GM12878 (cell line): ENCODE data around the gene IMMT. TPM values are rescaled to one million over a fixed set of nuclear protein-coding genes. Genes with fewer than 3 reads are reported as not detected.

Experiments used
- ATAC-seq: fragments of 200-7000 bp; cut with Tn5 transposase; 3 replicates; pipeline ENCODE4 v1.9.1; 2020; ENCODE audit warnings: mild to moderate bottlenecking, moderate library complexity
- BruUV-seq: library from RNA; stranded (reverse); fragments of 400-500 nt; replicated peaks from 2 replicates; lab custom pipeline; 2021; lab: Mats Ljungman, UMichigan
- CTCF ChIA-PET: fragments of 300-600 bp; sonication (Branson Sonifier 250); formaldehyde crosslinking; extraction: SDS; loops from one replicate; lab custom pipeline; 2021; ENCODE audit warnings: inconsistent platforms; lab: Yijun Ruan, JAX
- POLR2A ChIA-PET: fragments of 350-600 bp; formaldehyde crosslinking; extraction: SDS; loops from one replicate; lab custom pipeline; 2021; ENCODE audit warnings: inconsistent platforms; lab: Charles Lee
- RAD21 ChIA-PET: fragments of 300-600 bp; sonication (Branson Sonifier 250); formaldehyde crosslinking; loops from one replicate; lab custom pipeline; 2023; ENCODE audit warnings: antibody characterized with exemption; ENCODE audit not compliant: unreplicated experiment; lab: Charles Lee
- SMC1A ChIA-PET: fragments of 300-600 bp; sonication (Branson Sonifier 250); formaldehyde crosslinking; loops from one replicate; lab custom pipeline; 2023; ENCODE audit not compliant: unreplicated experiment, uncharacterized antibody; lab: Charles Lee
- DNase-seq: peaks from one replicate; pipeline ENCODE4 v3.0.0-alpha.2; 2011; ENCODE audit warnings: low read depth, low spot score
- FAIRE-seq: peaks from 3 replicates; lab custom pipeline; 2011; peaks lifted over from hg19 to GRCh38; lab: Jason Lieb, UNC
- H2AFZ ChIP-seq: 2 replicates; pipeline ENCODE4 v1.6.0; 2011; ENCODE audit warnings: low read depth, low read length, control low read depth; ENCODE audit not compliant: control insufficient read depth
- H3K27ac ChIP-seq: 2 replicates; pipeline ENCODE4 v1.5.1; 2011; ENCODE audit warnings: control low read depth; ENCODE audit not compliant: control insufficient read depth, insufficient read depth
- H3K27me3 ChIP-seq, 2 experiments: replicated peaks in 1 of 2; 2 replicates each; pipeline versions ENCODE4 v1.6.0 to v1.6.1; 2011; ENCODE audit warnings: low read length in 1 of 2; ENCODE audit not compliant: control insufficient read depth in 2 of 2, insufficient read depth in 2 of 2
- H3K36me3 ChIP-seq, 2 experiments: 2 replicates each; pipeline ENCODE4 v1.5.1; 2011; ENCODE audit warnings: low read length in 1 of 2; ENCODE audit not compliant: control insufficient read depth in 2 of 2, insufficient read depth in 2 of 2
- H3K4me1 ChIP-seq: 2 replicates; pipeline ENCODE4 v1.6.1; 2011; ENCODE audit warnings: mild to moderate bottlenecking, low read length, moderate library complexity, mixed read lengths; ENCODE audit not compliant: control insufficient read depth, insufficient read depth
- H3K4me2 ChIP-seq: 2 replicates; pipeline ENCODE4 v1.6.0; 2011; ENCODE audit warnings: control low read depth; ENCODE audit not compliant: control insufficient read depth, insufficient read depth
- H3K4me3 ChIP-seq: fragments of 200-600 bp; sonication (generic); 2 replicates; pipeline ENCODE4 v1.5.1; 2016
- H3K79me2 ChIP-seq: 2 replicates; pipeline ENCODE4 v1.6.0; 2011; ENCODE audit warnings: low read length; ENCODE audit not compliant: control insufficient read depth, insufficient read depth
- H3K9ac ChIP-seq: 2 replicates; pipeline ENCODE4 v1.8.0; 2011; ENCODE audit warnings: low read length, control low read depth, mixed read lengths; ENCODE audit not compliant: control insufficient read depth, insufficient read depth
- H3K9me3 ChIP-seq: replicated peaks from 3 replicates; pipeline ENCODE4 v1.5.1; 2011; ENCODE audit warnings: mild to moderate bottlenecking, low read length; ENCODE audit not compliant: control insufficient read depth, insufficient read depth
- H4K20me1 ChIP-seq: 2 replicates; pipeline ENCODE4 v1.6.0; 2011; ENCODE audit not compliant: control insufficient read depth, insufficient read depth
- BHLHE40 ChIP-seq, 2 experiments: fragments of 450-650 bp in 1 of 2; IDR thresholded peaks; 2 replicates each; pipeline ENCODE4 v1.6.1; 2011 to 2017; ENCODE audit warnings: low read depth in 2 of 2, borderline replicate concordance in 1 of 2, improper control_type of control experiment in 1 of 2, low read length in 1 of 2, mild to moderate bottlenecking in 1 of 2
- BRCA1 ChIP-seq: IDR thresholded peaks from 2 replicates; pipeline ENCODE4 v1.6.1; 2011; ENCODE audit warnings: low read depth, low read length, improper control_type of control experiment
- EGR1 ChIP-seq, 2 experiments: IDR thresholded peaks; 1 replicate in 1 of 2; 2 replicates in 1 of 2; pipeline ENCODE4 v1.6.1; 2011 to 2012; ENCODE audit warnings: low read depth in 2 of 2, low read length in 2 of 2, borderline replicate concordance in 1 of 2, mild to moderate bottlenecking in 1 of 2, moderate library complexity in 1 of 2
- NR2C1 ChIP-seq: fragments of 450-650 bp; IDR thresholded peaks from 2 replicates; pipeline ENCODE4 v1.6.1; 2017; ENCODE audit warnings: antibody characterized with exemption, mild to moderate bottlenecking, moderate library complexity
- POLR2AphosphoS2 ChIP-seq: IDR thresholded peaks from 2 replicates; pipeline ENCODE4 v1.6.1; 2011; ENCODE audit warnings: low read depth, mild to moderate bottlenecking, low read length, improper control_type of control experiment, moderate library complexity
- RELA ChIP-seq: fragments of 450-650 bp; IDR thresholded peaks from 2 replicates; pipeline ENCODE4 v1.8.0; 2014; ENCODE audit warnings: borderline replicate concordance; ENCODE audit not compliant: partially characterized antibody
- SPI1 ChIP-seq: IDR thresholded peaks from 2 replicates; pipeline ENCODE4 v1.6.1; 2011; ENCODE audit warnings: low read depth, mild to moderate bottlenecking, low read length, moderate library complexity, borderline replicate concordance; ENCODE audit not compliant: insufficient read depth
- YBX1 ChIP-seq: fragments of 450-650 bp; IDR thresholded peaks from 2 replicates; pipeline ENCODE4 v1.6.1; 2016; ENCODE audit warnings: antibody characterized with exemption
- ZNF217 ChIP-seq: fragments of 450-650 bp; IDR thresholded peaks from 2 replicates; pipeline ENCODE4 v1.6.1; 2017; ENCODE audit warnings: antibody characterized with exemption, mild to moderate bottlenecking
- ZNF24 ChIP-seq: fragments of 450-650 bp; IDR thresholded peaks from 2 replicates; pipeline ENCODE4 v1.6.1; 2017; ENCODE audit warnings: antibody characterized with exemption, mild to moderate bottlenecking
- ZNF384 ChIP-seq: IDR thresholded peaks from 2 replicates; pipeline ENCODE4 v1.6.1; 2012; ENCODE audit warnings: low read depth, mild to moderate bottlenecking, low read length, improper control_type of control experiment, borderline replicate concordance
- WGBS: methylation state at CpG from one replicate; pipeline ENCODE4 v1.1.6; 2016; ENCODE audit warnings: low lambda C conversion rate; ENCODE audit not compliant: insufficient replicate concordance, insufficient coverage; ENCODE audit errors: missing lambda C conversion rate; 5-methylcytosine and 5-hydroxymethylcytosine counted together
- in situ Hi-C: fragments of 300-500 bp; cut with MboI; formaldehyde crosslinking; loops from 9 replicates; pipeline ENCODE4 v1.14.3; 2018; ENCODE audit warnings: mixed read lengths
- intact Hi-C: fragments of 100-400 bp; cut with micrococcal nuclease; formaldehyde crosslinking; loops from one replicate; pipeline ENCODE4 v1.14.2; 2022; ENCODE audit not compliant: unreplicated experiment
- polyA plus RNA-seq, 11 experiments: library from polyadenylated mRNA; depleted of rRNA in 4 of 11; unstranded in 6 of 11; stranded (reverse) in 5 of 11; fragments of >200 nt; fragmentation: Nextera tagmentation in 4 of 11; fragmentation: Illumina TruSeq in 1 of 11; extraction: Ambion mirVana in 4 of 11; extraction: Trizol in 1 of 11; gene quantifications; 1 replicate in 1 of 11; 2 replicates in 10 of 11; pipeline versions ENCODE4 v1.2.1 to v1.2.3, GENCODE V29; 2011 to 2016; ENCODE audit warnings: inconsistent platforms in 2 of 11, missing spikeins in 2 of 11, low read depth in 1 of 11
- total RNA-seq, 4 experiments: library from RNA; depleted of rRNA in 3 of 4; stranded (reverse); fragments of >200 nt in 3 of 4; fragmentation: Illumina TruSeq in 1 of 4; extraction: Trizol in 1 of 4; gene quantifications; 2 replicates each; pipeline versions ENCODE4 v1.2.1 to v1.2.3, GENCODE V29; 2013 to 2021
- TF ChIP-seq, protein P1 (sequence below): fragments of 450-650 bp; IDR thresholded peaks from 2 replicates; pipeline ENCODE4 v1.6.1; 2017; ENCODE audit warnings: borderline replicate concordance
- TF ChIP-seq, protein P2 (sequence below): IDR thresholded peaks from 2 replicates; pipeline ENCODE4 v1.6.1; 2011; ENCODE audit warnings: borderline replicate concordance, low read depth, mild to moderate bottlenecking, moderate library complexity, low read length; ENCODE audit not compliant: insufficient read depth, poor library complexity, severe bottlenecking

Gene IMMT
- total and polyA plus RNA-seq, 10 of the 15 experiments (the other 5 are each of a cell fraction or from before 2014, with no cell fraction given): 78.4 to 149 (median 98.7) TPM

- TF ChIP-seq NR2C1: no peak
- TF ChIP-seq, protein P1, sequence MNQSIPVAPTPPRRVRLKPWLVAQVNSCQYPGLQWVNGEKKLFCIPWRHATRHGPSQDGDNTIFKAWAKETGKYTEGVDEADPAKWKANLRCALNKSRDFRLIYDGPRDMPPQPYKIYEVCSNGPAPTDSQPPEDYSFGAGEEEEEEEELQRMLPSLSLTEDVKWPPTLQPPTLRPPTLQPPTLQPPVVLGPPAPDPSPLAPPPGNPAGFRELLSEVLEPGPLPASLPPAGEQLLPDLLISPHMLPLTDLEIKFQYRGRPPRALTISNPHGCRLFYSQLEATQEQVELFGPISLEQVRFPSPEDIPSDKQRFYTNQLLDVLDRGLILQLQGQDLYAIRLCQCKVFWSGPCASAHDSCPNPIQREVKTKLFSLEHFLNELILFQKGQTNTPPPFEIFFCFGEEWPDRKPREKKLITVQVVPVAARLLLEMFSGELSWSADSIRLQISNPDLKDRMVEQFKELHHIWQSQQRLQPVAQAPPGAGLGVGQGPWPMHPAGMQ: no peak
These were observed 55.3 kb downstream of the IMMT start (continued) for GRCh38 chr2:86139981-86140380.

DNA sequence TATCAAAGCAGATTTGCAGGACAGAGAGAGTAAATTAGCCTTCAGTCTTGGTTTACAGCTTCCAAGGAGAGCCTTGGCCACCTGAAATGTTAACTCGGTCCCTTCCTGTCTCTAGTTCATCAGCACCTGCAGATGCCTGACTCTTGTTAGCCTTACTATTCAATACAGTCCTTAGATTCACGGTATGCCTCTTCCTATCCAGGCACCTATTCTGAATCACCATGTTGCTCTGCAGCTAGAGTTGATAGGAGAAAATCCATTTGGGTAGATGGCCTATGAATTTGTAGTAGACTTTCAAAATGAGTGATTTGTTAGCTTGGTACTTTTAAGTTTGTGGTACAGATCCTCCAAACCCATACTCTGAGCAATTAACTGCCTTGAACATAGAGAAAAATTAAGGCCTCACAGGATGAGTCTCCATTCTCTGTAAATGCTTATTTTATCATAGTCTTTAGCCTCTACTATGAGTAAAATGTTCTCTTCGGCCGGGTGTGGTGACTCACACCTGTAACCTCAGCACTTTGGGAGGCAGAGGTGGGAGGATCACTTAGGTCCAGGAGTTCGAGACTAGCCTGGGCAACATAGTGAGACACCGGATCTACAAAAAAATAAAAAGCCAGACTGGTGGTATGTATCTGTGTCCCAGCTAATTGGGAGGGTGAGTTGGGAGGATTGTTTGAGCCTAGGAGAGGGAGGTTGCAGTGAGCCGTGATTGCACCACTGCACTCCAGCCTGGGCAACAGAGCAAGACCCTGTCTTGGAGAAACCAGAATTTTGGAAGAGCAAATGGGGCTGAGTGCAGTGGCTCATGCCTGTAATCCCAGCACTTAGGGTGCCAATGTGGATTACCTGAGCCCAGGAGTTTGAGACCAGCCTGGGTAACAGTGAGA, 56.3 kb downstream of the IMMT start:
- no peak for DNase-seq
- Histone ChIP-seq H3K4me1 (no peaks in the 10 kb centered on the region), H3K79me2 (no peaks in the 10 kb centered on the region), H3K27ac (no peak overlapping the region), H3K4me3 (no peak overlapping the region), H3K27me3 (no peaks in the 10 kb centered on the region), H3K4me2 (no peak overlapping the region), H3K9me3 (no peaks in the 10 kb centered on the region), H3K9ac (no peak overlapping the region), H4K20me1 (no peaks in the 10 kb centered on the region), H3K36me3 (peaks cover 23 to 36% of the 10 kb centered on the region in 2 experiments), H2AFZ (no peak overlapping the region)
- FAIRE-seq: no peak
- ChIA-PET RAD21 (no interaction called here), POLR2A (interaction anchor here (0.6 to 1.5 kb wide), 2 partner anchors 10 to 27 kb away, joined by 4 read pairs; no protein-coding TSS in a partner anchor), SMC1A (interaction anchor here (0.6 kb wide), 2 partner anchors 109 to 755 kb away, joined by 3 to 4 read pairs; no protein-coding TSS in a partner anchor), CTCF (interaction anchor here (0.6 kb wide), 1 partner anchor 251 kb away, joined by 3 read pairs; no protein-coding TSS in a partner anchor)
- 89% methylated on average over 7 of the region's 7 CpGs for WGBS
- no TSS peak for BruUV-seq
- ATAC-seq: no peak
- intact Hi-C loops: no loop called here
- in situ Hi-C loops: no loop called here
- TF ChIP-seq POLR2AphosphoS2 (no peak), ZNF24 (no peak), YBX1 (no peak), ZNF217 (no peak), NR2C1 (no peak), EGR1 (IDR thresholded peaks at IDR 0.05; ENCODE audit: borderline replicate concordance in 1 of 2, low read depth in 2 of 2, low read length in 2 of 2) (no peak), BRCA1 (no peak), SPI1 (no peak), ZNF384 (no peak), BHLHE40 (IDR thresholded peaks at IDR 0.05; ENCODE audit: borderline replicate concordance in 1 of 2, low read depth in 2 of 2, low read length in 1 of 2) (no peak), RELA (no peak)
- TF ChIP-seq, protein P1: no peak
- TF ChIP-seq, protein P2, sequence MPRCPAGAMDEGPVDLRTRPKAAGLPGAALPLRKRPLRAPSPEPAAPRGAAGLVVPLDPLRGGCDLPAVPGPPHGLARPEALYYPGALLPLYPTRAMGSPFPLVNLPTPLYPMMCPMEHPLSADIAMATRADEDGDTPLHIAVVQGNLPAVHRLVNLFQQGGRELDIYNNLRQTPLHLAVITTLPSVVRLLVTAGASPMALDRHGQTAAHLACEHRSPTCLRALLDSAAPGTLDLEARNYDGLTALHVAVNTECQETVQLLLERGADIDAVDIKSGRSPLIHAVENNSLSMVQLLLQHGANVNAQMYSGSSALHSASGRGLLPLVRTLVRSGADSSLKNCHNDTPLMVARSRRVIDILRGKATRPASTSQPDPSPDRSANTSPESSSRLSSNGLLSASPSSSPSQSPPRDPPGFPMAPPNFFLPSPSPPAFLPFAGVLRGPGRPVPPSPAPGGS: no peak
